ENCODE results near the gene NKTR.

DNA sequence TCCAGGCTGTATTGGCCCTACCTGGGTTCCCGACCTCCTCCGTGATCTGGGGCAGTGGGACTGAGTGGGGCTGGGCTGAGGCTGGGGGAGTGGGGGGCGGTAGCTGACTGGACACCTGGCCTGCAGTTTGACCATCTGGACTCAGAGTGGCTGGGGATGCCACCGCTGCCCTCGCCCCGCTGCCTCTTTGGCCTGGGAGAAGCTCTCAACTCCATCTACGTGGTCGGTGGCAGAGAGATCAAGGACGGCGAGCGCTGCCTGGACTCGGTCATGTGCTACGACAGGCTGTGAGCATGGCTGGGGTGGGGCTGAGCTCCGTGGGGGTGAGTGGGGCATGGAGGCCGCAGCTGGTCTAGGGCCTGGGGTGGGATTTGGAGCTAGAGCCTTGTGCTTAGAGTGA is 87.5 kb downstream of the NKTR start:
- TF ChIP-seq, protein P1, sequence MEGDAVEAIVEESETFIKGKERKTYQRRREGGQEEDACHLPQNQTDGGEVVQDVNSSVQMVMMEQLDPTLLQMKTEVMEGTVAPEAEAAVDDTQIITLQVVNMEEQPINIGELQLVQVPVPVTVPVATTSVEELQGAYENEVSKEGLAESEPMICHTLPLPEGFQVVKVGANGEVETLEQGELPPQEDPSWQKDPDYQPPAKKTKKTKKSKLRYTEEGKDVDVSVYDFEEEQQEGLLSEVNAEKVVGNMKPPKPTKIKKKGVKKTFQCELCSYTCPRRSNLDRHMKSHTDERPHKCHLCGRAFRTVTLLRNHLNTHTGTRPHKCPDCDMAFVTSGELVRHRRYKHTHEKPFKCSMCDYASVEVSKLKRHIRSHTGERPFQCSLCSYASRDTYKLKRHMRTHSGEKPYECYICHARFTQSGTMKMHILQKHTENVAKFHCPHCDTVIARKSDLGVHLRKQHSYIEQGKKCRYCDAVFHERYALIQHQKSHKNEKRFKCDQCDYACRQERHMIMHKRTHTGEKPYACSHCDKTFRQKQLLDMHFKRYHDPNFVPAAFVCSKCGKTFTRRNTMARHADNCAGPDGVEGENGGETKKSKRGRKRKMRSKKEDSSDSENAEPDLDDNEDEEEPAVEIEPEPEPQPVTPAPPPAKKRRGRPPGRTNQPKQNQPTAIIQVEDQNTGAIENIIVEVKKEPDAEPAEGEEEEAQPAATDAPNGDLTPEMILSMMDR (conservative IDR thresholded peaks at IDR 0.05; ENCODE audit: low read depth, low read length) = no peak
- TF ChIP-seq EZH2 (IDR thresholded peaks at IDR 0.05; ENCODE audit: borderline replicate concordance, low read depth, low read length, poor library complexity, severe bottlenecking) = no peak

Data from A673 (cell line).